Thyroid gland (tissue), 4 donors: ENCODE measurements around the gene CACNG7. TPM values are rescaled to one million over a fixed set of nuclear protein-coding genes. Genes with fewer than 3 reads are reported as not detected.

Experiments
- DNase-seq, 2 donors: peaks; one replicate each; pipeline ENCODE4 v3.0.0-alpha.2; 2019
- H3K27ac ChIP-seq, 3 donors: fragments of 200-600 bp; sonication (generic); 1 replicate in 2 of 3; 2 replicates in 1 of 3; pipeline ENCODE4 v1.5.1; 2016 to 2019; ENCODE audit warnings: mild to moderate bottlenecking in 1 of 3, moderate library complexity in 1 of 3
- H3K27me3 ChIP-seq: fragments of 200-600 bp; sonication (generic); one replicate; pipeline ENCODE4 v1.5.1; 2019
- H3K36me3 ChIP-seq, 2 donors: fragments of 200-600 bp; sonication (generic); one replicate each; pipeline ENCODE4 v1.5.1; 2016 to 2019
- H3K4me1 ChIP-seq, 2 donors: fragments of 200-600 bp; sonication (generic); one replicate each; pipeline ENCODE4 v1.5.1; 2017 to 2019
- H3K4me3 ChIP-seq, 3 donors: fragments of 200-600 bp; sonication (generic); replicated peaks in 1 of 3; 1 replicate in 2 of 3; 2 replicates in 1 of 3; pipeline ENCODE4 v1.5.1; 2016; ENCODE audit warnings: mild to moderate bottlenecking in 1 of 3
- H3K9me3 ChIP-seq: fragments of 200-600 bp; sonication (generic); one replicate; pipeline ENCODE4 v1.5.1; 2017
- CTCF ChIP-seq, 6 experiments: fragments of 200-600 bp in 3 of 6; fragments of 450-650 bp in 3 of 6; sonication (generic) in 3 of 6; IDR thresholded peaks; one replicate each; pipeline ENCODE4 v1.5.1; 2016 to 2019; ENCODE audit warnings: antibody characterized with exemption in 6 of 6, mild to moderate bottlenecking in 2 of 6, inconsistent platforms in 1 of 6, moderate library complexity in 1 of 6
- POLR2A ChIP-seq, 2 donors: fragments of 450-650 bp; IDR thresholded peaks; one replicate each; pipeline ENCODE4 v1.6.1; 2017; ENCODE audit warnings: antibody characterized with exemption in 2 of 2, mild to moderate bottlenecking in 2 of 2, moderate library complexity in 1 of 2
- WGBS, 2 donors: methylation state at CpG; one replicate each; pipeline ENCODE4 v1.1.5; 2017; 5-methylcytosine and 5-hydroxymethylcytosine counted together
- intact Hi-C: fragments of 100-400 bp; cut with DNase I; formaldehyde crosslinking; loops from one replicate; pipeline ENCODE4 v1.15.1; 2023
- total RNA-seq, 4 donors: library from RNA; depleted of rRNA; stranded (reverse); fragments of >200 nt; gene quantifications; one replicate each; pipeline ENCODE4 v1.2.3, GENCODE V29; 2016

The CACNG7 gene
- total RNA-seq, 4 donors from 2014 or later, result not detected

GRCh38 chr19:53989600-53990533, 80.8 kb downstream of the CACNG7 start:
- Histone ChIP-seq H3K9me3 (no peaks in the 10 kb centered on the region), H3K27ac (no peak overlapping the region), H3K36me3 (no peaks in the 10 kb centered on the region), H3K4me1 (peaks cover 0 to 8% of the 10 kb centered on the region in 2 donors), H3K4me3 (no peak overlapping the region), H3K27me3 (peaks cover 22% of the 10 kb centered on the region)
- TF ChIP-seq CTCF (IDR thresholded peaks at IDR 0.05) (no peak), POLR2A (IDR thresholded peaks at IDR 0.05) (no peak)
- intact Hi-C loops, result no loop called here
- DNase-seq, result peak in 1 of 2 donors; percentile 25
- 50 to 61% methylated on average over 17 to 19 of the region's 22 CpGs for WGBS, 2 donors

- Histone ChIP-seq H3K27me3 (peaks cover 22% of the 10 kb centered on the region), H3K36me3 (no peaks in the 10 kb centered on the region), H3K4me3 (no peak within 1 kb of the TSS), H3K9me3 (no peaks in the 10 kb centered on the region), H3K27ac (no peak within 1 kb of the TSS), H3K4me1 (peaks cover 0 to 8% of the 10 kb centered on the region in 2 donors)
- TF ChIP-seq CTCF (IDR thresholded peaks at IDR 0.05), result no peak
- TF ChIP-seq POLR2A (IDR thresholded peaks at IDR 0.05), result no peak
- WGBS, 2 donors, result 10 to 22% methylated on average over 10 to 24 of the region's 66 CpGs
- DNase-seq, result no peak
- intact Hi-C loops, result no loop called here
These were observed 82.4 kb downstream of the CACNG7 start, which contains the start of gene CACNG6 for GRCh38 chr19:53991224-53992113. CACNG6 (plus strand) TSS chr19:53991637; CDS start chr19:53992878, 1,241 bp downstream.

- no peak overlapping the region for H3K4me3 ChIP-seq
- H3K9me3 ChIP-seq, result no peaks in the 10 kb centered on the region
- H3K27me3 ChIP-seq, result peaks cover 22% of the 10 kb centered on the region
- no peaks in the 10 kb centered on the region for H3K36me3 ChIP-seq
- intact Hi-C loops, result no loop called here
- peaks cover 0 to 8% of the 10 kb centered on the region in 2 donors for H3K4me1 ChIP-seq
- DNase-seq, result no peak
- 67 to 71% methylated on average over 9 of the region's 9 CpGs for WGBS, 2 donors
- H3K27ac ChIP-seq, result no peak overlapping the region
- TF ChIP-seq CTCF (IDR thresholded peaks at IDR 0.05) (no peak), POLR2A (IDR thresholded peaks at IDR 0.05) (no peak)
These were observed 83.1 kb downstream of the CACNG7 start for GRCh38 chr19:53992211-53992610.

GRCh38 chr19:53992815-53993214, 83.7 kb downstream of the CACNG7 start:
- Histone ChIP-seq H3K4me1 (peaks cover 0 to 8% of the 10 kb centered on the region in 2 donors), H3K9me3 (no peaks in the 10 kb centered on the region), H3K4me3 (no peak overlapping the region), H3K27me3 (peaks cover 22% of the 10 kb centered on the region), H3K36me3 (no peaks in the 10 kb centered on the region), H3K27ac (no peak overlapping the region)
- 9 to 14% methylated on average over 6 to 27 of the region's 43 CpGs for WGBS, 2 donors
- intact Hi-C loops, result no loop called here
- no peak for DNase-seq
- TF ChIP-seq CTCF (IDR thresholded peaks at IDR 0.05) (no peak), POLR2A (IDR thresholded peaks at IDR 0.05) (no peak)
